Cardiac muscle cell (in vitro differentiated cells and primary cell): ENCODE results near the gene MOCS3. TPM values are rescaled to one million over a fixed set of nuclear protein-coding genes. Genes with fewer than 3 reads are reported as not detected.

Experiments used
- DNase-seq, 2 donors: peaks; one replicate each; pipeline versions ENCODE4 v3.0.0 to v3.0.0-alpha.2; 2010 to 2017; ENCODE audit warnings: low read depth in 1 of 2, low spot score in 1 of 2
- H3K27ac ChIP-seq: fragments of 200-600 bp; sonication (generic); 2 replicates; pipeline ENCODE4 v1.5.1; 2016
- H3K27me3 ChIP-seq: fragments of 200-600 bp; sonication (generic); 2 replicates; pipeline ENCODE4 v1.6.0; 2016; ENCODE audit warnings: control low read depth
- H3K36me3 ChIP-seq: fragments of 200-600 bp; sonication (generic); 2 replicates; pipeline ENCODE4 v1.5.1; 2016; ENCODE audit warnings: control low read depth
- H3K4me1 ChIP-seq: fragments of 200-600 bp; sonication (generic); 2 replicates; pipeline ENCODE4 v1.8.1; 2017; ENCODE audit warnings: low read depth, mild to moderate bottlenecking, mixed run types
- H3K4me3 ChIP-seq: fragments of 200-600 bp; sonication (generic); 2 replicates; pipeline ENCODE4 v1.5.1; 2016; ENCODE audit warnings: mild to moderate bottlenecking
- H3K9me3 ChIP-seq: fragments of 200-600 bp; sonication (generic); 2 replicates; pipeline ENCODE4 v1.5.1; 2017; ENCODE audit warnings: low read depth, mild to moderate bottlenecking, control low read depth
- polyA plus RNA-seq: library from polyadenylated mRNA; unstranded; fragments of >200 nt; fragmentation: Nextera tagmentation; extraction: Ambion mirVana; gene quantifications from 2 replicates; pipeline ENCODE4 v1.2.1, GENCODE V29; 2016
- total RNA-seq: library from RNA; depleted of rRNA; stranded (reverse); fragments of >200 nt; gene quantifications from 2 replicates; pipeline ENCODE4 v1.2.3, GENCODE V29; 2016
- TF ChIP-seq, protein P1 (sequence below): IDR thresholded peaks from 2 replicates; pipeline ENCODE4 v1.5.1; 2012; ENCODE audit warnings: low read depth, mild to moderate bottlenecking, low read length

Gene MOCS3
- total and polyA plus RNA-seq, 2 experiments from 2014 or later, result 6.2 to 9.4 TPM

DNA sequence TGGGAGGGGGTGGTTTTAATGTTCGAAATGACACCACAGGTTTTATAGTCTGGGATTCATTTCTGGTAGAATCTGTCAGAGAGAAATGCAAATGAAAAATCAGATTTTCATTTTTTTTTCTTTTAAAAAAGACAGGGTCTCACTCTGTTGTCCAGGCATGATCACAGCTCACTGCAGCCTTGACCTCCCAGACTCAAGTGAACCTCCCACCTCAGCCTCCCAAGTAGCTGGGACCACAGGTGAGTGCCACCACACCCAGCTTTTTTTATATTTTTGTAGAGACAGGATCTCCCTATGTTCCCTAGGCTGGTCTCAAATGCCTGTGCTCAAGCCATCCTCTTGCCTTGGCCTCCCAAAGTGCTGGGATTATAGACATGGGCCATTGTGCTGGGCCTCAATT, 25.0 kb upstream of the MOCS3 start:
- peaks cover 10% of the 10 kb centered on the region for H3K4me1 ChIP-seq
- H3K36me3 ChIP-seq, result peaks cover 28% of the 10 kb centered on the region
- no peak overlapping the region for H3K4me3 ChIP-seq
- no peaks in the 10 kb centered on the region for H3K9me3 ChIP-seq
- TF ChIP-seq, protein P1, sequence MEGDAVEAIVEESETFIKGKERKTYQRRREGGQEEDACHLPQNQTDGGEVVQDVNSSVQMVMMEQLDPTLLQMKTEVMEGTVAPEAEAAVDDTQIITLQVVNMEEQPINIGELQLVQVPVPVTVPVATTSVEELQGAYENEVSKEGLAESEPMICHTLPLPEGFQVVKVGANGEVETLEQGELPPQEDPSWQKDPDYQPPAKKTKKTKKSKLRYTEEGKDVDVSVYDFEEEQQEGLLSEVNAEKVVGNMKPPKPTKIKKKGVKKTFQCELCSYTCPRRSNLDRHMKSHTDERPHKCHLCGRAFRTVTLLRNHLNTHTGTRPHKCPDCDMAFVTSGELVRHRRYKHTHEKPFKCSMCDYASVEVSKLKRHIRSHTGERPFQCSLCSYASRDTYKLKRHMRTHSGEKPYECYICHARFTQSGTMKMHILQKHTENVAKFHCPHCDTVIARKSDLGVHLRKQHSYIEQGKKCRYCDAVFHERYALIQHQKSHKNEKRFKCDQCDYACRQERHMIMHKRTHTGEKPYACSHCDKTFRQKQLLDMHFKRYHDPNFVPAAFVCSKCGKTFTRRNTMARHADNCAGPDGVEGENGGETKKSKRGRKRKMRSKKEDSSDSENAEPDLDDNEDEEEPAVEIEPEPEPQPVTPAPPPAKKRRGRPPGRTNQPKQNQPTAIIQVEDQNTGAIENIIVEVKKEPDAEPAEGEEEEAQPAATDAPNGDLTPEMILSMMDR, result no peak
- H3K27me3 ChIP-seq, result no peaks in the 10 kb centered on the region
- H3K27ac ChIP-seq, result peak overlapping the region; percentile 100
- DNase-seq, result no peak

DNA sequence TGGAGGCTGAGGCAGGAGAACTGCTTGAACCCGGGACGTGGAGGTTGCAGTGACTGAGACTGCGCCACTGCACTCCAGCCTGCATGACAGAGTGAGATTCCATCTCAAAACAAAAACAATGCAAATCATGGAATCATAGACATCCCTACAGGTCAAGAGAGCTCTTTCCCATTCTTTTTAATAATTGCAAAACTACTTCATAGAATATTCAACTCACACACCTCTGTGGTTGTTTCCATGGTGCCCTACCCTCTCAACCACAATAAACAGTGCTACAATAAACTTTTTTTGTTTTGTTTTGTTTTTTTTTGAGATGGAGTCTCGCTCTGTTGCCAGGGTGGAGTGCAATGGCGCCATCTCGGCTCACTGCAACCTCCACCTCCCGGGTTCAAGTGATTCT, 15.5 kb upstream of the MOCS3 start:
- no peaks in the 10 kb centered on the region for H3K27me3 ChIP-seq
- no peak overlapping the region for H3K27ac ChIP-seq
- no peaks in the 10 kb centered on the region for H3K4me1 ChIP-seq
- H3K36me3 ChIP-seq, result peaks cover 71% of the 10 kb centered on the region
- H3K9me3 ChIP-seq, result no peaks in the 10 kb centered on the region
- H3K4me3 ChIP-seq, result no peak overlapping the region
- DNase-seq, result no peak
- TF ChIP-seq, protein P1, result no peak

- DNase-seq, result no peak
- Histone ChIP-seq H3K36me3 (peaks cover 81% of the 10 kb centered on the region), H3K27me3 (no peaks in the 10 kb centered on the region), H3K4me1 (no peaks in the 10 kb centered on the region), H3K27ac (no peak overlapping the region), H3K9me3 (no peaks in the 10 kb centered on the region), H3K4me3 (no peak overlapping the region)
- TF ChIP-seq, protein P1, result no peak
Measured at GRCh38 chr20:50948132-50948785, 10.4 kb upstream of the MOCS3 start.

GRCh38 chr20:50953196-50953595, 5.4 kb upstream of the MOCS3 start:
- peaks cover 54% of the 10 kb centered on the region for H3K36me3 ChIP-seq
- TF ChIP-seq, protein P1, result no peak

DNA sequence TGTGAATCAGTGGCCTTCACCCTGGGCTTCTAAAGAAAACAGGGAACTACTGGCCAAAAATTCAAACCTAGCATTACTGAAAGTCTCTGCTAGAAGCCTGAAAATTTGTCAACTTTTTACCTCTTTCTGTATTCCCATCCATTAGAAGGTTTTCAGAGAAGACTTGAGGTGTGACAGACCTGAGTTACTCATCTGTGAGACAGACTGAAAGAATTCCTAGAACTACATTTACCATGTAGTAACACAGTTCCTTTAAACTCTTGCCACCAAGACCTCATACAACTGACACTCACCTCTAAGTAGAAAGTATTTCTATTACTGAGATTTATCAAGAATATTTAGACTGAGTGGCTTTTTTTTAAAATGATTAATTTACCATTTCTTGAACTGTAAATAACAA, 4.8 kb upstream of the MOCS3 start:
- no peaks in the 10 kb centered on the region for H3K9me3 ChIP-seq
- no peak for DNase-seq
- H3K4me1 ChIP-seq, result peaks cover 10% of the 10 kb centered on the region
- peaks cover 49% of the 10 kb centered on the region for H3K36me3 ChIP-seq
- TF ChIP-seq, protein P1, result no peak
- no peaks in the 10 kb centered on the region for H3K27me3 ChIP-seq
- H3K27ac ChIP-seq, result no peak overlapping the region
- no peak overlapping the region for H3K4me3 ChIP-seq

More at GRCh38 chr20:50953196-50953595, 5.4 kb upstream of the MOCS3 start:
- no peak overlapping the region for H3K27ac ChIP-seq
- no peak for DNase-seq
- H3K27me3 ChIP-seq, result no peaks in the 10 kb centered on the region
- H3K9me3 ChIP-seq, result no peaks in the 10 kb centered on the region
- no peak overlapping the region for H3K4me3 ChIP-seq
- H3K4me1 ChIP-seq, result peaks cover 10% of the 10 kb centered on the region
